ENCODE data around the gene PHF20. TPM values are rescaled to one million over a fixed set of nuclear protein-coding genes. Genes with fewer than 3 reads are reported as not detected.

PHF20 gene
- total and polyA plus RNA-seq, 2 donors from 2014 or later, result 12.3 to 48.4 TPM

DNA sequence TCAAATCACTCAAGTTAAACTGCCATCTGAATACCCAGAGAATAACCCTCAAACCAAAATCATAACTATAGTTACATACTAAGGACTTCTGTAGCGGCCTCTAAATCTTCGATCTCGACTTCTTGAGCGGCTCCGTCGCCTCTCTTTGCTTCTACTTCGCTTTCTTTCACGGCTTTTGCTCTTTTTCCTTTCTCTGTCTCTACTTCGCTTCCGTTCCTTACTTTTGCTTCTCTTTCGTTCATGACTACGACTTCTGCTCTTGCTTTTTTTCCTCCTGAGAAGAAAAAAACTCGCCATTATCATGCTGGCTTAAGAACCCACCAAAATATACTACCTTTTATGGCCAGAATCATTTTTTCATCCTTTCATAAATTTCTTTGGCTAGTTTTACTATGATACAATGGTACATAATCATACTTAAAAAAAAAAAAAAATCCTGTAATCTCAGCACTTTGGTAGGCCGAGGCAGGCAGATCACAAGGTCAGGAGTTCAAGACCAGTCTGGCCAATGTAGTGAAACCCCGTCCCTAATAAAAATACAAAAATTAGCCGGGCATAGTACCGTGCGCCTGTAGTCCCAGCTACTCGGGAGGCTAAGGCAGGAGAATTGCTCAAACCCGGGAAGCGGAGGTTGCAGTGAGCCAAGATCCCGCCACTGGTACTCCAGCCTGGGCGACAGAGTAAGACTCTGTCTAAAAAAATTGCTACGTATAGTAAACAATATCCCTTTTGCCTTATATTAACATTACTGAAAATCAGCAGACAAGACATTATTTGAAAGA is 39.8 kb upstream of the PHF20 start:
- no peak overlapping the region for H3K4me3 ChIP-seq (ENCODE audit: low read length in 3 of 3)
- H3K36me3 ChIP-seq (ENCODE audit: control insufficient read depth in 2 of 3, insufficient read depth in 3 of 3, low read length in 3 of 3), result peaks cover 17 to 81% (median 28%) of the 10 kb centered on the region in 3 donors
- no peak overlapping the region for H3K9ac ChIP-seq (ENCODE audit: low read length in 3 of 3)
- no peaks in the 10 kb centered on the region for H3K27me3 ChIP-seq (ENCODE audit: control insufficient read depth, insufficient read depth, low read length)
- peaks cover 0 to 10% (median 6%) of the 10 kb centered on the region in 3 donors for H3K4me1 ChIP-seq (ENCODE audit: control insufficient read depth in 2 of 3, insufficient read depth in 2 of 3, low read depth in 1 of 3, low read length in 3 of 3)
- no peak for DNase-seq
- TF ChIP-seq, protein P1, sequence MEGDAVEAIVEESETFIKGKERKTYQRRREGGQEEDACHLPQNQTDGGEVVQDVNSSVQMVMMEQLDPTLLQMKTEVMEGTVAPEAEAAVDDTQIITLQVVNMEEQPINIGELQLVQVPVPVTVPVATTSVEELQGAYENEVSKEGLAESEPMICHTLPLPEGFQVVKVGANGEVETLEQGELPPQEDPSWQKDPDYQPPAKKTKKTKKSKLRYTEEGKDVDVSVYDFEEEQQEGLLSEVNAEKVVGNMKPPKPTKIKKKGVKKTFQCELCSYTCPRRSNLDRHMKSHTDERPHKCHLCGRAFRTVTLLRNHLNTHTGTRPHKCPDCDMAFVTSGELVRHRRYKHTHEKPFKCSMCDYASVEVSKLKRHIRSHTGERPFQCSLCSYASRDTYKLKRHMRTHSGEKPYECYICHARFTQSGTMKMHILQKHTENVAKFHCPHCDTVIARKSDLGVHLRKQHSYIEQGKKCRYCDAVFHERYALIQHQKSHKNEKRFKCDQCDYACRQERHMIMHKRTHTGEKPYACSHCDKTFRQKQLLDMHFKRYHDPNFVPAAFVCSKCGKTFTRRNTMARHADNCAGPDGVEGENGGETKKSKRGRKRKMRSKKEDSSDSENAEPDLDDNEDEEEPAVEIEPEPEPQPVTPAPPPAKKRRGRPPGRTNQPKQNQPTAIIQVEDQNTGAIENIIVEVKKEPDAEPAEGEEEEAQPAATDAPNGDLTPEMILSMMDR (IDR thresholded peaks at IDR 0.05; ENCODE audit: borderline replicate concordance, extremely low read depth, insufficient read depth), result no peak
- intact Hi-C loops (cut with DNase I), result no loop called here
- H3K27ac ChIP-seq (ENCODE audit: low read depth in 2 of 2, low read length in 2 of 2), result no peak overlapping the region
- no peak for FAIRE-seq
- no peaks in the 10 kb centered on the region for H3K9me3 ChIP-seq (ENCODE audit: control insufficient read depth in 2 of 3, insufficient read depth in 1 of 3, low read length in 3 of 3)

DNA sequence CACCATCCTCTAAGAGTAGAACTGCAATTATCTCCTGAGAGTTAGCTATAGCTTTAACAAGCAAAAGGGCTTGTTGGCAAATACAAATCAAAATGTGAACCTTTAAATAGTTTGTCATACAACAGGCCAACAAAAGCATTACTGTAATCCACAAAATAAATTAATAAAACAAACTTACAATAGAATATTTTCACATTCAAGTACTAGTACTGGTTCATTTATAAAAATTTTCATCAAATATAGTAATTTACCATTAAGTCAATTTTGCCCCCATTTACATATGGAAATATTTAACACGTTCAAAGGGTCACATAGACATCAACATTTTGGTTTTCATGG is 39.2 kb upstream of the PHF20 start:
- intact Hi-C loops (cut with DNase I), result no loop called here
- no peak overlapping the region for H3K27ac ChIP-seq (ENCODE audit: low read depth in 2 of 2, low read length in 2 of 2)
- H3K9me3 ChIP-seq (ENCODE audit: control insufficient read depth in 2 of 3, insufficient read depth in 1 of 3, low read length in 3 of 3), result no peaks in the 10 kb centered on the region
- FAIRE-seq, result no peak
- no peaks in the 10 kb centered on the region for H3K27me3 ChIP-seq (ENCODE audit: control insufficient read depth, insufficient read depth, low read length)
- peaks cover 17 to 78% (median 28%) of the 10 kb centered on the region in 3 donors for H3K36me3 ChIP-seq (ENCODE audit: control insufficient read depth in 2 of 3, insufficient read depth in 3 of 3, low read length in 3 of 3)
- TF ChIP-seq, protein P1 (IDR thresholded peaks at IDR 0.05; ENCODE audit: borderline replicate concordance, extremely low read depth, insufficient read depth), result no peak
- H3K4me1 ChIP-seq (ENCODE audit: control insufficient read depth in 2 of 3, insufficient read depth in 2 of 3, low read depth in 1 of 3, low read length in 3 of 3), result peaks cover 0 to 10% (median 6%) of the 10 kb centered on the region in 3 donors
- no peak overlapping the region for H3K4me3 ChIP-seq (ENCODE audit: low read length in 3 of 3)
- DNase-seq, result no peak
- H3K9ac ChIP-seq (ENCODE audit: low read length in 3 of 3), result no peak overlapping the region

DNA sequence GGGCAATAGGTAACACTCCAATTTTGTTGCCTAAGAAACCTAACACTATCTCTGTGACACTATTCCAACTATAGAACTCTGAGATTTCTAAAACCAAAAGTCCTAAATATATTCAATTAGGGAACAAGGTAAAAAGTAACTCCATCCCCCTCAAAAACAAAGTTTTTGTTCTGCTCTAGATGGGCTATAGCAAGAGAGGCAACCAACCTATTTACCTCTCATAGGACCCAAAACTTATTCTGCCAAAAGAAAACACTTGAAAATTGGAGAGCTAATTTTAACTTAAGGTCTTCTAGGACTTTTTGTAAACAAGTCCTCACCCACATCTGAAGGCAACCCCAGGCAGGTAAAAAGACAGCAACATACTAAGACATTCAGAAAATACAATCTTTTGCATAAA is 37.4 kb upstream of the PHF20 start:
- intact Hi-C loops (cut with DNase I), result no loop called here
- Histone ChIP-seq H3K9ac (ENCODE audit: low read length in 3 of 3) (no peak overlapping the region), H3K27me3 (ENCODE audit: control insufficient read depth, insufficient read depth, low read length) (no peaks in the 10 kb centered on the region), H3K27ac (ENCODE audit: low read depth in 2 of 2, low read length in 2 of 2) (no peak overlapping the region), H3K4me1 (ENCODE audit: control insufficient read depth in 2 of 3, insufficient read depth in 2 of 3, low read depth in 1 of 3, low read length in 3 of 3) (peaks cover 4 to 20% (median 10%) of the 10 kb centered on the region in 3 donors), H3K36me3 (ENCODE audit: control insufficient read depth in 2 of 3, insufficient read depth in 3 of 3, low read length in 3 of 3) (peaks cover 24 to 85% (median 36%) of the 10 kb centered on the region in 3 donors), H3K4me3 (ENCODE audit: low read length in 3 of 3) (no peak overlapping the region), H3K9me3 (ENCODE audit: control insufficient read depth in 2 of 3, insufficient read depth in 1 of 3, low read length in 3 of 3) (no peaks in the 10 kb centered on the region)
- DNase-seq, result no peak
- TF ChIP-seq, protein P1 (IDR thresholded peaks at IDR 0.05; ENCODE audit: borderline replicate concordance, extremely low read depth, insufficient read depth), result no peak
- FAIRE-seq, result no peak
